C4-2B (cell line): ENCODE measurements around the gene EFCAB6.

Experiments used
- H3K27ac ChIP-seq: fragments of 450-650 bp; 2 replicates; pipeline ENCODE4 v1.5.1; 2017
- ZFX ChIP-seq: fragments of 450-650 bp; IDR thresholded peaks from 2 replicates; pipeline ENCODE4 v1.6.1; 2017
- TF ChIP-seq, protein P1 (sequence below): fragments of 450-650 bp; conservative IDR thresholded peaks from 2 replicates; pipeline ENCODE4 v1.5.1; 2017; ENCODE audit warnings: mild to moderate bottlenecking

The EFCAB6 gene

GRCh38 chr22:43776081-43776670 lies 35.9 kb downstream of the EFCAB6 start:
- TF ChIP-seq, protein P1, sequence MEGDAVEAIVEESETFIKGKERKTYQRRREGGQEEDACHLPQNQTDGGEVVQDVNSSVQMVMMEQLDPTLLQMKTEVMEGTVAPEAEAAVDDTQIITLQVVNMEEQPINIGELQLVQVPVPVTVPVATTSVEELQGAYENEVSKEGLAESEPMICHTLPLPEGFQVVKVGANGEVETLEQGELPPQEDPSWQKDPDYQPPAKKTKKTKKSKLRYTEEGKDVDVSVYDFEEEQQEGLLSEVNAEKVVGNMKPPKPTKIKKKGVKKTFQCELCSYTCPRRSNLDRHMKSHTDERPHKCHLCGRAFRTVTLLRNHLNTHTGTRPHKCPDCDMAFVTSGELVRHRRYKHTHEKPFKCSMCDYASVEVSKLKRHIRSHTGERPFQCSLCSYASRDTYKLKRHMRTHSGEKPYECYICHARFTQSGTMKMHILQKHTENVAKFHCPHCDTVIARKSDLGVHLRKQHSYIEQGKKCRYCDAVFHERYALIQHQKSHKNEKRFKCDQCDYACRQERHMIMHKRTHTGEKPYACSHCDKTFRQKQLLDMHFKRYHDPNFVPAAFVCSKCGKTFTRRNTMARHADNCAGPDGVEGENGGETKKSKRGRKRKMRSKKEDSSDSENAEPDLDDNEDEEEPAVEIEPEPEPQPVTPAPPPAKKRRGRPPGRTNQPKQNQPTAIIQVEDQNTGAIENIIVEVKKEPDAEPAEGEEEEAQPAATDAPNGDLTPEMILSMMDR, result no peak
- no peak for TF ChIP-seq ZFX
- H3K27ac ChIP-seq, result no peak overlapping the region

DNA sequence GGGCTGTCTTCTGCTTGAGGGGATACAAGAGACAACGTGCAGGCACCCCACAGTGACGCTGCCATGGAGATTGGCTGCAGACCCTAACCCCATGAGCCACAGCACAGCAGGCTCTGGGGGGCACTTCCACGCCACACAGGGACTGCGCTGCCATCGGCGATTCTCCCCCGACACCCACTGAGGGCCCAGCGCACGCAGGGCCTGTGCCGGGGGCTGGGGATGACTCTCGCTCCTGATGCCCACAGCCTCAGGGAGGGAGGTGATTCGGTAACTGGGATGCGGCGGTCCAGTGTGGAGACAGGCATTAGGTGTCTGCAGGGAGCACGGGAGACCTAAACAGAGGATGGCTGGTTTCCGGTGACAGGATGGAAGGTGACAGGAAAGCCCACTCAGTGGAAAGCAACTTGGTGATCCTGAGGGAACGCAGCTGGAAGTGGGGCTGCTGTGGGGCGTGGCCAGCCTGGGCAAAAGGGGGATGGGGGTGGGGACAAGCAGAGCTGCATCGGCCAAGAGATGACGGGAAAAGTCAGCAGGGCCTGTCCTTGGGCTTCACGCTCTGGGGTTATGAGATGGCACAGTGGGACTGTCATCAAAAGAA lies 37.7 kb downstream of the EFCAB6 start:
- no peak overlapping the region for H3K27ac ChIP-seq

DNA sequence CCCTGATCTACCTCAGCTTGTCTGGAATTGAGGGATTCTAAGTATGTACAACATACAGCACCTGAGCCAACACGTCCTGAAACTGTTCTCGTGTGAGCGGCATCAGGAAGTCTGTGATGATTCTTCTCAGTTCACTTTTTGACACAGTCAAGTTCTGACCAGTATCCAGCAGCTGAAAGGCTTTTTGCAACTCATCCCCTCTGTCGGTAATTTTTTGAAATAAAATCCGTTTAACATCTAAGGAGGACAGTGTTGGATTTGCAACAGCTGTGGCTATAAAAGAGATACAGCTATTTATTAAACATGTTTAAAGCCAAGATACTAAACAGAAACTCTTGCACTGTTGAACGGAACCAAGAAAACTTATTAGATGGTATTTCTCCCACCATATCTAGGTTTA lies 39.3 kb downstream of the EFCAB6 start:
- TF ChIP-seq ZFX, result no peak
- TF ChIP-seq, protein P1, result no peak
- no peak overlapping the region for H3K27ac ChIP-seq

More for the DNA sequence above, 37.7 kb downstream of the EFCAB6 start:
- no peak for TF ChIP-seq ZFX
- TF ChIP-seq, protein P1, result no peak

GRCh38 chr22:43755452-43755851 lies 56.7 kb downstream of the EFCAB6 start:
- TF ChIP-seq, protein P1, result no peak
- TF ChIP-seq ZFX, result no peak

GRCh38 chr22:43755011-43755410 lies 57.1 kb downstream of the EFCAB6 start:
- no peak for TF ChIP-seq ZFX
- TF ChIP-seq, protein P1, result no peak

More at GRCh38 chr22:43755452-43755851, 56.7 kb downstream of the EFCAB6 start:
- H3K27ac ChIP-seq, result no peak overlapping the region

GRCh38 chr22:43754176-43754575 lies 57.9 kb downstream of the EFCAB6 start:
- TF ChIP-seq, protein P1, result no peak
- TF ChIP-seq ZFX, result no peak
- H3K27ac ChIP-seq, result no peak overlapping the region

More at GRCh38 chr22:43755011-43755410, 57.1 kb downstream of the EFCAB6 start:
- H3K27ac ChIP-seq, result no peak overlapping the region

- no peak overlapping the region for H3K27ac ChIP-seq
- TF ChIP-seq, protein P1, result no peak
- TF ChIP-seq ZFX, result no peak
Observed at GRCh38 chr22:43753688-43754087, 58.4 kb downstream of the EFCAB6 start.
